ENCODE measurements around the gene MTURN. TPM values are rescaled to one million over a fixed set of nuclear protein-coding genes. Genes with fewer than 3 reads are reported as not detected.
"Not testable (repeated sequence)": the region's sequence is repeated elsewhere in the genome, so short reads cannot be mapped to it uniquely, and the experiment has no call there.

The MTURN gene
- total RNA-seq, 1 donor from 2014 or later: 21.3 TPM

- TF ChIP-seq CTCF (IDR thresholded peaks at IDR 0.05; ENCODE audit: borderline replicate concordance): no peak
- H3K27ac ChIP-seq (replicated peaks): peak overlapping the region; percentile 38
- H3K9me3 ChIP-seq (replicated peaks): peaks cover 4% of the 10 kb centered on the region
- H3K4me1 ChIP-seq: no peaks in the 10 kb centered on the region
- no peak for DNase-seq
- no peaks in the 10 kb centered on the region for H3K36me3 ChIP-seq
- H3K4me3 ChIP-seq: no peak overlapping the region
- intact Hi-C loops (cut with micrococcal nuclease): no loop called here
- H3K27me3 ChIP-seq (ENCODE audit: low read depth): no peaks in the 10 kb centered on the region
Observed at GRCh38 chr7:30091491-30091912, 43.3 kb upstream of the MTURN start.

- peaks cover 4% of the 10 kb centered on the region for H3K9me3 ChIP-seq (replicated peaks)
- TF ChIP-seq CTCF (IDR thresholded peaks at IDR 0.05; ENCODE audit: borderline replicate concordance): no peak
- no peaks in the 10 kb centered on the region for H3K27me3 ChIP-seq (ENCODE audit: low read depth)
- H3K36me3 ChIP-seq: no peaks in the 10 kb centered on the region
- H3K4me3 ChIP-seq: no peak overlapping the region
- intact Hi-C loops (cut with micrococcal nuclease): no loop called here
- DNase-seq: no peak
- no peaks in the 10 kb centered on the region for H3K4me1 ChIP-seq
- H3K27ac ChIP-seq (replicated peaks): peak overlapping the region; percentile 38
Observed at GRCh38 chr7:30091987-30092386, 42.8 kb upstream of the MTURN start.

GRCh38 chr7:30093420-30093952, 41.3 kb upstream of the MTURN start:
- Histone ChIP-seq H3K9me3 (replicated peaks) (peaks cover 4% of the 10 kb centered on the region), H3K4me3 (no peak overlapping the region), H3K27me3 (ENCODE audit: low read depth) (no peaks in the 10 kb centered on the region), H3K27ac (replicated peaks) (no peak overlapping the region), H3K4me1 (no peaks in the 10 kb centered on the region), H3K36me3 (peaks cover 2% of the 10 kb centered on the region)
- intact Hi-C loops (cut with micrococcal nuclease): no loop called here
- DNase-seq: peak; percentile 23
- TF ChIP-seq CTCF (IDR thresholded peaks at IDR 0.05; ENCODE audit: borderline replicate concordance): no peak

GRCh38 chr7:30098599-30098998, 36.2 kb upstream of the MTURN start:
- H3K27me3 ChIP-seq (ENCODE audit: low read depth); intact Hi-C loops (cut with micrococcal nuclease); DNase-seq; H3K9me3 ChIP-seq (replicated peaks); H3K4me1 ChIP-seq; H3K27ac ChIP-seq (replicated peaks); H3K36me3 ChIP-seq; H3K4me3 ChIP-seq: not testable (repeated sequence)

GRCh38 chr7:30102281-30102680, 32.5 kb upstream of the MTURN start:
- no peaks in the 10 kb centered on the region for H3K9me3 ChIP-seq (replicated peaks)
- no peak for DNase-seq
- intact Hi-C loops (cut with micrococcal nuclease): no loop called here
- H3K4me3 ChIP-seq: no peak overlapping the region
- no peak for TF ChIP-seq CTCF (IDR thresholded peaks at IDR 0.05; ENCODE audit: borderline replicate concordance)
- H3K4me1 ChIP-seq: no peaks in the 10 kb centered on the region
- no peak overlapping the region for H3K27ac ChIP-seq (replicated peaks)
- H3K27me3 ChIP-seq (ENCODE audit: low read depth): no peaks in the 10 kb centered on the region
- H3K36me3 ChIP-seq: peaks cover 4% of the 10 kb centered on the region

- H3K4me3 ChIP-seq: no peak overlapping the region
- H3K36me3 ChIP-seq: no peaks in the 10 kb centered on the region
- H3K27me3 ChIP-seq (ENCODE audit: low read depth): no peaks in the 10 kb centered on the region
- H3K4me1 ChIP-seq: no peaks in the 10 kb centered on the region
- no peak for TF ChIP-seq CTCF (IDR thresholded peaks at IDR 0.05; ENCODE audit: borderline replicate concordance)
- intact Hi-C loops (cut with micrococcal nuclease): no loop called here
- H3K27ac ChIP-seq (replicated peaks): no peak overlapping the region
- peaks cover 5% of the 10 kb centered on the region for H3K9me3 ChIP-seq (replicated peaks)
- no peak for DNase-seq
Observed at GRCh38 chr7:30104157-30104556, 30.6 kb upstream of the MTURN start.
